ENCODE measurements around the gene ACOX3.

GRCh38 chr4:8440492-8441311 is at the start of gene ACOX3, which contains the start of gene TRMT44:
- no peak for TF ChIP-seq CTCF (conservative IDR thresholded peaks at IDR 0.05; ENCODE audit: low read depth, low read length)
- no peak for TF ChIP-seq EZH2phosphoT487 (IDR thresholded peaks at IDR 0.05; ENCODE audit: borderline replicate concordance, low read length)
